Measurements from ENCODE around the gene GPR161. TPM values are rescaled to one million over a fixed set of nuclear protein-coding genes. Genes with fewer than 3 reads are reported as not detected.

GPR161 gene
- total and polyA plus RNA-seq, 2 donors (not counting 1 experiment from before 2014, with no cell fraction given): 0.07 to 0.22 TPM

- TF ChIP-seq CTCF (IDR thresholded peaks at IDR 0.05): no peak
- TF ChIP-seq EZH2 (IDR thresholded peaks at IDR 0.05; ENCODE audit: borderline replicate concordance, insufficient read depth, low read depth, low read length, poor library complexity, severe bottlenecking): no peak
- H3K36me3 ChIP-seq (replicated peaks in 1 of 2; ENCODE audit: control extremely low read depth in 1 of 2, control insufficient read depth in 1 of 2, extremely low read depth in 1 of 2, insufficient read depth in 2 of 2, low read length in 1 of 2): no peaks in the 10 kb centered on the region
- no peak overlapping the region for H2AFZ ChIP-seq (ENCODE audit: insufficient read depth, low read depth, low read length, poor library complexity, severe bottlenecking)
- no peaks in the 10 kb centered on the region for H3K4me1 ChIP-seq (ENCODE audit: control insufficient read depth in 2 of 2, insufficient read depth in 2 of 2, low read length in 2 of 2)
- H3K4me2 ChIP-seq (replicated peaks; ENCODE audit: low read depth, low read length, poor library complexity, severe bottlenecking): no peak overlapping the region
- no peak overlapping the region for H3K9ac ChIP-seq (ENCODE audit: low read length)
- H3K27me3 ChIP-seq (replicated peaks in 1 of 4; ENCODE audit: control extremely low read depth in 1 of 4, control insufficient read depth in 3 of 4, insufficient read depth in 4 of 4, low read length in 3 of 4): peaks cover 0 to 9% (median 2%) of the 10 kb centered on the region in 4 experiments
- Mint-ChIP-seq H3K4me3 (no peak overlapping the region), H3K27me3 (peaks cover 11% of the 10 kb centered on the region), H3K4me1 (no peaks in the 10 kb centered on the region), H3K9me3 (ENCODE audit: insufficient read depth) (no peaks in the 10 kb centered on the region), H3K27ac (no peak overlapping the region)
- H3K27ac ChIP-seq (ENCODE audit: low read length in 2 of 2): no peak overlapping the region
- DNase-seq: no peak
- intact Hi-C loops (cut with micrococcal nuclease): no loop called here
- POLR2A ChIA-PET: no interaction called here
- H3K4me3 ChIP-seq (ENCODE audit: control extremely low read depth in 1 of 5, extremely low read depth in 1 of 5, insufficient read depth in 1 of 5, low read depth in 2 of 5, low read length in 4 of 5): no peak overlapping the region
- H3K9me3 ChIP-seq (ENCODE audit: control extremely low read depth in 1 of 3, control insufficient read depth in 2 of 3, insufficient read depth in 1 of 3, low read length in 2 of 3): no peaks in the 10 kb centered on the region
- no peaks in the 10 kb centered on the region for H4K20me1 ChIP-seq (ENCODE audit: control insufficient read depth, insufficient read depth, low read length, poor library complexity, severe bottlenecking)
- CTCF ChIA-PET: interaction anchor here (3.3 kb wide), 1 partner anchor 19 kb away, joined by 11 read pairs; no protein-coding TSS in a partner anchor
- no peaks in the 10 kb centered on the region for H3K79me2 ChIP-seq (ENCODE audit: control insufficient read depth, insufficient read depth, low read length)
- 93% methylated on average over 7 of the region's 8 CpGs for WGBS (ENCODE audit: insufficient coverage)
- no peak for ATAC-seq (ENCODE audit: low read depth)
Measured at GRCh38 chr1:168101336-168101735, 35.4 kb downstream of the GPR161 start.

- no peak overlapping the region for H3K27ac Mint-ChIP-seq
- H3K4me3 Mint-ChIP-seq: no peak overlapping the region
- Histone ChIP-seq H3K4me2 (replicated peaks; ENCODE audit: low read depth, low read length, poor library complexity, severe bottlenecking) (no peak overlapping the region), H3K27ac (ENCODE audit: low read length in 2 of 2) (no peak overlapping the region), H3K4me3 (ENCODE audit: control extremely low read depth in 1 of 5, extremely low read depth in 1 of 5, insufficient read depth in 1 of 5, low read depth in 2 of 5, low read length in 4 of 5) (no peak overlapping the region), H2AFZ (ENCODE audit: insufficient read depth, low read depth, low read length, poor library complexity, severe bottlenecking) (no peak overlapping the region), H3K36me3 (replicated peaks in 1 of 2; ENCODE audit: control extremely low read depth in 1 of 2, control insufficient read depth in 1 of 2, extremely low read depth in 1 of 2, insufficient read depth in 2 of 2, low read length in 1 of 2) (no peaks in the 10 kb centered on the region), H3K4me1 (ENCODE audit: control insufficient read depth in 2 of 2, insufficient read depth in 2 of 2, low read length in 2 of 2) (no peaks in the 10 kb centered on the region), H3K79me2 (ENCODE audit: control insufficient read depth, insufficient read depth, low read length) (no peaks in the 10 kb centered on the region), H3K27me3 (replicated peaks in 1 of 4; ENCODE audit: control extremely low read depth in 1 of 4, control insufficient read depth in 3 of 4, insufficient read depth in 4 of 4, low read length in 3 of 4) (peaks cover 0 to 5% (median 2%) of the 10 kb centered on the region in 4 experiments), H3K9ac (ENCODE audit: low read length) (no peak overlapping the region), H3K9me3 (ENCODE audit: control extremely low read depth in 1 of 3, control insufficient read depth in 2 of 3, insufficient read depth in 1 of 3, low read length in 2 of 3) (no peaks in the 10 kb centered on the region), H4K20me1 (ENCODE audit: control insufficient read depth, insufficient read depth, low read length, poor library complexity, severe bottlenecking) (no peaks in the 10 kb centered on the region)
- POLR2A ChIA-PET: no interaction called here
- H3K27me3 Mint-ChIP-seq: peaks cover 4% of the 10 kb centered on the region
- H3K9me3 Mint-ChIP-seq (ENCODE audit: insufficient read depth): no peaks in the 10 kb centered on the region
- DNase-seq (no peak), ATAC-seq (ENCODE audit: low read depth) (no peak)
- WGBS (ENCODE audit: insufficient coverage): 99% methylated on average over 4 of the region's 7 CpGs
- CTCF ChIA-PET: interaction anchor here (3.3 kb wide), 1 partner anchor 18 kb away, joined by 11 read pairs; no protein-coding TSS in a partner anchor
- intact Hi-C loops (cut with micrococcal nuclease): no loop called here
- no peak for TF ChIP-seq EZH2 (IDR thresholded peaks at IDR 0.05; ENCODE audit: borderline replicate concordance, insufficient read depth, low read depth, low read length, poor library complexity, severe bottlenecking)
- no peak for TF ChIP-seq CTCF (IDR thresholded peaks at IDR 0.05)
- no peaks in the 10 kb centered on the region for H3K4me1 Mint-ChIP-seq
Measured at GRCh38 chr1:168100315-168101002, 36.3 kb downstream of the GPR161 start.
